Activated CD4-positive, alpha-beta T cell treated with anti-CD3 and anti-CD28 coated beads, Interleukin-2, amount 50 U/mL, for 24 hours (primary cell): Measurements from ENCODE around the gene DBN1.
"Not testable (repeated sequence)": the region's sequence is repeated elsewhere in the genome, so short reads cannot be mapped to it uniquely, and the experiment has no call there.

Experiments
- DNase-seq, 2 donors: peaks; one replicate each; pipeline ENCODE4 v3.0.0-alpha.2; 2020; ENCODE audit warnings: low read depth in 1 of 2, low spot score in 1 of 2

The DBN1 gene

DNA sequence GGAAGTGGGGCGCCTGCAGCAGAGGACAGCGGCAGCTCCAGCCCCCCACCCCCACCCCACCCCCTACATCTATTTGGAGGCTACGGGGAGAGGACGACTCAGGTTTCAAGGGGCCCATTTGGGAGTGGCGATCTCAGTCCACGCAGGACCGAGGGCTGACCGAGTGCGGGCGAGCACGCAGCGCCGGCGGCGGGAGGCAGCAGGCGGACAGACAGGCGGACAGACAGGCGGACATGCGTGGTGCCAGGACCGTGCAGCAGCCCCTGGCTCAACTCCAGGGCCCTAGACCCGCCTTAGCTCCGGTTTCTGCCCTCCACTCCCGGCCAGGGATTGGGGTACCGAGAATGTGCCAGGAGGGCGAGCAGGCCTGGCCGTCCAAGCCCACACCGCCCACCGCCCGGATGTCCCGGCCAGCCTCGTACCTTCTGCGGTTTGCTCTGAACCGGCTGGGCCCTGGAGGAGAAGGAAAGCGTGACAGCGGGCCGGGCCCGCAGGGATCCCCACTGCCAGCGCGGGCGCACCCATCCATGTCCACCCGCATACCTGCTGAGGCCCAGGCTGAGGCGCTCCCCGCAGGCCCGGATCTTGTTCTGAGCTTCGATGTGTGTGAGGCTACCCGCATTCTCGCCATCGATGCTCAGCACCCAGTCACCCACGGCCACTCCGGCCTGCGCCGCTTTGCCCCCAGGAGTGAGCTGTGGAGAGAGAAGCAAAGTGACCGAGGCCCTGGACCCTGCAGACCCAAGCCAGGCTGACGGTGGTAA lies 18.7 kb upstream of the DBN1 start:
- DNase-seq: no peak

DNA sequence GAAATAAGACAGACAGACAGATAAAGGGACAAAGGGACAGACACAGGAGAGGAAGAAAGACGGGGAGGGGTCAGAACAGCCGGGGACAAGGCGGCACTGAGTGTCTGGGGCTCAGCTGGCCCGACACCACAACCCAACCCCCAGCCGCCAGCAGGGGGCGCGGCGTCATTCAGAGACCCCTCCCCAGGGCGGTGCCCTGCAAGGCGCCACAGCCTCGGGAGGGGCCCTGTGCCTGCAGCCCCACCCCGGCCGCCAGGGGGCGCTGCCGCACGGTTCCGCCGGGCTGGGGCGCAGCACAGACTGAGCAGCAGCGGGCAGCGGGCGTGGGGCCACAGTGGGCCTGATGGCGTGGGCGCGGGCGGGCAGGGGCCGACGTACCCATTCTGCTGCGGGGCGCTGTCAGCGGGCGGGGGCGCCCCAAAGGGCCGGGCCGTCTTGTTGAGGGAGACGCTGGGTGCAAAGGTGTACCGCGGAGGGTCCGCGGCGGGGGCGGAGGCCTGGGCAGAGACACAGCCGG lies 18.1 kb upstream of the DBN1 start:
- DNase-seq: no peak

DNA sequence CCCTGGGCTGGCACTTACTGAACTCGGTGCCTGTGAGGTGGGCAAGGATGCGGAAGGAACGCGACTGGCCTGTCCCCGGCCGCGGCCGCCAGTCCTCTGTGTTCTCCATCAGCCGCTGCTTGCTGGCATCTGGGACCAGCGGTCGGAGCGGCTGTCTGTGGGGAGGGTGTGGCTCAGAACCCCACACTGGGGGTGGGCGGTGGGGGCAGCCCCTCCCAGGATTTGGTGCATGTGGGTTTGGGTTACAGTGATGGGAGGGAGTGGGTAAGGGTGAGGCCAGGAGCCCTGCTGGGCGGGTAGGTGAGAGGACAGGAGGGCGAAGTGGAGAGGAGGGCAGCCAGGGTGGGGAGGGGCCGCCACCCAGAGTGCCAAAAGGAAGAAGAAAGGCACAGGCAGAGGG lies 17.6 kb upstream of the DBN1 start:
- no peak for DNase-seq

DNA sequence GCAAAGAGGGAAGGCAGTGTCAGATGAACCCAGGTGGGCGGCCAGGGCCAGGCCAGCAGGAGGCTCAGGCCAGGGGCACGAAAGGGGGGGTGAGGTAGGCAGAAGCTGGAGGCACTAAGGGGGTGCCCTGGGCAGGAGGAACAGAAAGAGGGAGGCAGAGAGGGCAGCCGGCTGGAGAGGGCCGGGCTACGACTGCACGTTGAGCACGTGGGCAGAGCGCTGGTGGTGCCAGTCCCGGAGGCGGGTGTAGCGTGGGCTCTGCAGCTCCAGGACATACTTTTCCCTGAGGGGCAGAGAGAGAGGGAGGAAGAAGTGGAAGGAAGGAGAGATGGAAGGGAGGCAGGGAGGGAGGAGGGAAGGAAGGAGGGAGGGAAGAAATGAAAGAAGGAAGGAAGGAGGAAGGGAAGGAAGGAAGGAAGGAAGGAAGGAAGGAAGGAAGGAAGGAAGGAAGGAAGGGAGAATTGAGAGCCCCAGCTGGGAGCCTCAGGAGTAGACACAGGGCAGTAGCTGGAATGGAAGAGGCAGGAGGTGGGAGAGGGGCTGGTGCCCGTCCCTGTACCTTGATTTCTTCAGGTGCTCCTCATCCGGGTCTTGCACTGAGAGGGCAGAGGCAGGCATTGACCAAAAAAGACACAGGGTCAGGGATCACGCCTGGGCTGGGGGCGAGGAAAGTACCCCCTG lies 17.0 kb upstream of the DBN1 start:
- no peak for DNase-seq

DNA sequence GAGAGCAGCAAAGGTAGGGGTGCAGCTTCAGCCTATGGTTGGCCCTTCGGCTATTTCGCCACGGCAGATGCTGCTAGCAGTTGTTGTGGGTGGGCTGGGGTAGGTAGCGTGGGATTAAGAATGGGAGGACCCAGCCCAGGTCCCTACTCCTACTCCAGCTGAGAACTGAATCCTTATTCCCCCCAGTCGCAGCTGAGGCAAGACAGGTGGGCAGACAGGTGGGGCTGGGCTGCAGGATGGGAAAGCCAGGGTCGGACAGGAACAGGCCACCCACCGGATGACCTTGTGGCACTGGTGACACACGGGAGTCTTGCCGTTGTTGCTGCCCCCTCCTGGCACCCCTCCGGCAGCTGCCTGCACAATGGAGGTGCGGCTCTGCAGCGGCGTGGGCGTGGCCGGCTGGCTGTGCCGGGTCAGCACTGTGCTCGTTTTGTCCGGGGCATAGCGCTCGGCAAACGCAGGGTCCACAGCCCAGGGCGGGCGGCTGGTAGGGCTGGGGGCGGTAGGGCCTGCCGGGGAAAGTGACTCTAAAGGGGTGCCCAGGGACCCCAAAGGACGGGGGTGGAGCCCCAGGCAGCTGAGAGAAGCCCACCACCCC lies 15.8 kb upstream of the DBN1 start:
- no peak for DNase-seq

- no peak for DNase-seq
These were observed 14.5 kb upstream of the DBN1 start for GRCh38 chr5:177487975-177488374.

- DNase-seq: no peak
These were observed 13.7 kb upstream of the DBN1 start for GRCh38 chr5:177487144-177487543.

- no peak for DNase-seq
These were observed 12.8 kb upstream of the DBN1 start for GRCh38 chr5:177486256-177486655.

DNA sequence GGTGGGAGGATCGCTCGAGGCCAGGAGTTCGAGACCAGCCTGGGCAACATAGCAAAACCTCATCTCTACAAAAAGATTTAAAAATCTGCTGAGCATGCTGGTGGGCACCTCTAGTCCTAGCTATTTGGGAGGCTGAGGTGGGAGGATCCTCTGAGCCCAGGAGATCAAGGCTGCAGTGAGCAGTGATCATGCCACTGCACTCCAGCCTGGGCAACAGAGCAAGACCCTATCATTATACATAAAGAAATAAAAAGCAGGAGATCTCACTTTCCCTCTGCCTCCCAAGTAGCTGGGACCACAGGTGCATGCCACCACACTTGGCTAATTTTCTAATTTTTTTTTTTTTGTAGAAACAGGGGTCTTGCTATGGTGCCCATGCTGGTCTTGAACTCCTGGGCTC lies 12.3 kb upstream of the DBN1 start:
- DNase-seq: not testable (repeated sequence)

- DNase-seq: no peak
These were observed 11.6 kb upstream of the DBN1 start for GRCh38 chr5:177484902-177485549.

GRCh38 chr5:177483994-177484901 lies 10.8 kb upstream of the DBN1 start:
- DNase-seq: no peak

DNA sequence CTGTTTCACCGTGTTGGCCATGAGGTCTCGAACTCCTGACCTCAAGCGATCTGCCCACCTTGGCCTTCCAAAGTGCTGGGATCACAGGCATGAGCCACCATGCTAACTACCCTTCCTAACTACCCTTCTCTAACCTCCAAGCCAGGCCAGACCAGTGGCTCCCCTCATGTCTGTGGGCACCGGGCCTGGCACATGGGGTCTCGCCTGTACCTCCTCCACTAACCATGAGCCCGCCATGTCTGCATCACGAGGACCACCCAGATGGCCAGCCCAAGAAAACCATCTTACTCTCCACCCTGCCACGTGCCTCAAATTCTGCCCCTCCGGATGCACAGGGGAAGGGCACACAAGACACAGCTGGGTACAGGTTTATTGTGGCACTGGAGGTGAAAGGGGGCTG lies 9.6 kb upstream of the DBN1 start:
- DNase-seq: no peak

GRCh38 chr5:177482359-177482795 lies 8.9 kb upstream of the DBN1 start:
- no peak for DNase-seq

- no peak for DNase-seq
These were observed 6.3 kb upstream of the DBN1 start for GRCh38 chr5:177479774-177480173.

GRCh38 chr5:177478711-177479646 lies 5.5 kb upstream of the DBN1 start:
- no peak for DNase-seq

DNA sequence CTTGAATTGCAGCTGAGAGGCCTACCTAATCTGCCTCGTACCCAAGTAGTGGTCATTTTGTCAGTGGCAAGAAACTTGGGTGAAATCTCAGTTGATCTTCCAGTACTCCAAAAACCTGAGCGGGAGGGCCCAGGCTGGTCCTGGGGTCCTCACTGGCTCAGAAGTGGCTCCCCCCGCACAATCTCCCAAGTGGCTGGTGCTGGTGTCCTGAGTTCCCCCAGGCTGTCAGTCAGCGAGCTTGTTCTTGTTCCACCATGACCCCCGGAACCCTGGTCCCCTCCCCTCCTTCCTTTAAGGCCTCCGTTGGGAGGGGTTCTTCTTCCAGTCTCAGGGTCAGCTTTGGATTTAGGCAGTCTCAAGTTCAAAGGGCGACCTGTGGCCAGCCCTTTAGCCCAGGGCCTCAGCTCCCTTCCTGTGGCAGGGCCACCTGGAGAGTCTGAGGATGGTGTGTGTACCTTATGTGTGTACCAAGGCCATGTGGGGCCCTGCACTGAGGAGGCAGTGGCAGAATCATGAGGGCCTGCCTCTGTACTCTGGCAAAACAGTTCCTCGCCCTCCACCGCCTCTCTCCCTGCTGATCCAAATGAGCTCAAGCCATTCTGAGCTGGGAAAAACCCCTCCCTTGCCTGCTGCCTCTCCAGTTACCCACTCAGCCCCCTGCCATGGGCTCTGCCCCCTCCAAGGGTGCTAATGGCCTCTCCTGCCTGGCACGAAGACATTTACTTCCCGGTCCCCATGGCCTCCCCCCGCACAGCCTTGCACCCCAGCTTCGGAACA lies 4.5 kb upstream of the DBN1 start:
- no peak for DNase-seq

DNA sequence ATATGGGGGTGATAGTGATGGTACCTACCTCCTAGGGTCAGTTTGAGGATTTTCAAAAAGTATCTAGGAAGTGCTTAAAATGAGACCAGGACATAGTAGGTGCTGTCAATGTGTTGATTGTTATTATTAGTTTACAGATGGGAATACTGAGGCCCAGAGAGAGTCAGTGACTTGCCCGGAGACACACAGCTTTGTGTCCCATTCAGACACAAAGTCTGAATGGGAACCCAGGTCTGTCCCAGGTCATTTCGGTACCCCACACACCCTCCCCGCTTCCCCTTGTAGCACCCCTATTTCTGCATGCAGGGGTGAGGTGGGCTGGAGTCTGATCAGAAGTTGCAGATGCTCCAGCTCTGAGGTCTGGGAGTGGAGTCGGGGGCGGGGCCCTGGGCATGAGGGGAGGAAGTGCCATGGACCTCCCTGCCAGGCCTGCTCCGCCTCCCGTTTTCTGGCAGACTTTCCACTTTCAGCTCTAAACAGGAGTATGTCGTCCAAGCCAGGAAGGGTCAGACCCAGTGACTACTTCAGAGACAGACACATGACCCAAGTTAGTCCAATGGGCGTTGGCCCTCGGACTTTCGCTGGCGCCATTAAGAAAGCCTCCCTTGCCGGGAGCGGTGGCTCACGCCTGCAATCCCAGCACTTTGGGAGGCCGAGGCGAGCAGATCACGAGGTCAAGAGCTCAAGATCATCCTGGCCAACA lies 3.2 kb upstream of the DBN1 start:
- DNase-seq: no peak
